Cardiac muscle cell (in vitro differentiated cells and primary cell): ENCODE results near the gene TULP1. TPM values are rescaled to one million over a fixed set of nuclear protein-coding genes. Genes with fewer than 3 reads are reported as not detected.

Experiments
- DNase-seq, 2 donors: peaks; one replicate each; pipeline versions ENCODE4 v3.0.0 to v3.0.0-alpha.2; 2010 to 2017; ENCODE audit warnings: low read depth in 1 of 2, low spot score in 1 of 2
- H3K27ac ChIP-seq: fragments of 200-600 bp; sonication (generic); 2 replicates; pipeline ENCODE4 v1.5.1; 2016
- H3K27me3 ChIP-seq: fragments of 200-600 bp; sonication (generic); 2 replicates; pipeline ENCODE4 v1.6.0; 2016; ENCODE audit warnings: control low read depth
- H3K36me3 ChIP-seq: fragments of 200-600 bp; sonication (generic); 2 replicates; pipeline ENCODE4 v1.5.1; 2016; ENCODE audit warnings: control low read depth
- H3K4me1 ChIP-seq: fragments of 200-600 bp; sonication (generic); 2 replicates; pipeline ENCODE4 v1.8.1; 2017; ENCODE audit warnings: low read depth, mild to moderate bottlenecking, mixed run types
- H3K4me3 ChIP-seq: fragments of 200-600 bp; sonication (generic); 2 replicates; pipeline ENCODE4 v1.5.1; 2016; ENCODE audit warnings: mild to moderate bottlenecking
- H3K9me3 ChIP-seq: fragments of 200-600 bp; sonication (generic); 2 replicates; pipeline ENCODE4 v1.5.1; 2017; ENCODE audit warnings: low read depth, mild to moderate bottlenecking, control low read depth
- polyA plus RNA-seq: library from polyadenylated mRNA; unstranded; fragments of >200 nt; fragmentation: Nextera tagmentation; extraction: Ambion mirVana; gene quantifications from 2 replicates; pipeline ENCODE4 v1.2.1, GENCODE V29; 2016
- total RNA-seq: library from RNA; depleted of rRNA; stranded (reverse); fragments of >200 nt; gene quantifications from 2 replicates; pipeline ENCODE4 v1.2.3, GENCODE V29; 2016
- TF ChIP-seq, protein P1 (sequence below): IDR thresholded peaks from 2 replicates; pipeline ENCODE4 v1.5.1; 2012; ENCODE audit warnings: low read depth, mild to moderate bottlenecking, low read length

The TULP1 gene
- total and polyA plus RNA-seq, 2 experiments from 2014 or later, result 0.92 to 5.2 TPM

DNA sequence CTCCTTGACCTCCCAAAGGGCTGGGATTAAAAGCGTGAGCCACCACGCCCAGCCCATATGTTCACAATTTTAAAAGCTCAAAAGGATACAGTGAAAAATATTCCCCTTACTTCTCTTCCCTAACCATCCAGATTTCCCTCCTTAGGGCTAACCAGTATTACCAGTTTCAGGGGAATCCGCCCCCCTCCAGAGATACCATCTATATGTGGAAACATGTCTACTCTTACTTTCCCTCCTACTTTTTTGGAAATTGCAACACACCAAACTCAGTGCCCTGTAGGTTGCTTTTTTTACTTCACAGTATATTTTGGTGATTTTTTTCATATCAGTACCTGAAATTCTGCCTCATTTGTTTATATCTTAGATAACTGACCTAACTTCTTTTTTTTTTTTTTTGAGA lies 51.4 kb downstream of the TULP1 start:
- TF ChIP-seq, protein P1, sequence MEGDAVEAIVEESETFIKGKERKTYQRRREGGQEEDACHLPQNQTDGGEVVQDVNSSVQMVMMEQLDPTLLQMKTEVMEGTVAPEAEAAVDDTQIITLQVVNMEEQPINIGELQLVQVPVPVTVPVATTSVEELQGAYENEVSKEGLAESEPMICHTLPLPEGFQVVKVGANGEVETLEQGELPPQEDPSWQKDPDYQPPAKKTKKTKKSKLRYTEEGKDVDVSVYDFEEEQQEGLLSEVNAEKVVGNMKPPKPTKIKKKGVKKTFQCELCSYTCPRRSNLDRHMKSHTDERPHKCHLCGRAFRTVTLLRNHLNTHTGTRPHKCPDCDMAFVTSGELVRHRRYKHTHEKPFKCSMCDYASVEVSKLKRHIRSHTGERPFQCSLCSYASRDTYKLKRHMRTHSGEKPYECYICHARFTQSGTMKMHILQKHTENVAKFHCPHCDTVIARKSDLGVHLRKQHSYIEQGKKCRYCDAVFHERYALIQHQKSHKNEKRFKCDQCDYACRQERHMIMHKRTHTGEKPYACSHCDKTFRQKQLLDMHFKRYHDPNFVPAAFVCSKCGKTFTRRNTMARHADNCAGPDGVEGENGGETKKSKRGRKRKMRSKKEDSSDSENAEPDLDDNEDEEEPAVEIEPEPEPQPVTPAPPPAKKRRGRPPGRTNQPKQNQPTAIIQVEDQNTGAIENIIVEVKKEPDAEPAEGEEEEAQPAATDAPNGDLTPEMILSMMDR, result no peak
- H3K27ac ChIP-seq, result no peak overlapping the region
- no peaks in the 10 kb centered on the region for H3K4me1 ChIP-seq
- H3K36me3 ChIP-seq, result peaks cover 17% of the 10 kb centered on the region
- H3K27me3 ChIP-seq, result no peaks in the 10 kb centered on the region
- H3K4me3 ChIP-seq, result no peak overlapping the region
- no peak for DNase-seq
- no peaks in the 10 kb centered on the region for H3K9me3 ChIP-seq

DNA sequence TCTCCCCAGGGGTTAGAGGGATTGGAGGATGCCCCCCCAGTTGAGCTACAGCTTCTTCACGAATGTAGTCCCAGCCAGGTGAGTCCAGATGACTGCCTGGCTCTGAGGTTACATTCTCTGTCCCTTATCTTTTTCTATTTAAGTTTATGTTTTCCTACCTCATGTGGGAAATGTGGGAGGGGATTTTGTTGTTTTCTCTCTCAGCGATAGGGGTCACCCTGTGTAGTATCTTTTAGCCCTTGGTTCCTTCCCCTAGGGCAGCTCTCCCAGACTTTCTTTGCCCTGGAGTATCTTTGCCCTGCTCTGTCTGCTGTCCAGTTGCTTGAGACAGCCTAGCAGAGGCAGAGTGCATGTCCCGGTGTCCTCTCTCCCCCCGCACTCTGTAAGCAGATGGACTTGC lies 54.8 kb downstream of the TULP1 start:
- Histone ChIP-seq H3K9me3 (no peaks in the 10 kb centered on the region), H3K36me3 (peaks cover 12% of the 10 kb centered on the region), H3K4me3 (no peak overlapping the region), H3K27ac (no peak overlapping the region), H3K27me3 (no peaks in the 10 kb centered on the region), H3K4me1 (peaks cover 12% of the 10 kb centered on the region)
- TF ChIP-seq, protein P1, result no peak
- DNase-seq, result no peak

DNA sequence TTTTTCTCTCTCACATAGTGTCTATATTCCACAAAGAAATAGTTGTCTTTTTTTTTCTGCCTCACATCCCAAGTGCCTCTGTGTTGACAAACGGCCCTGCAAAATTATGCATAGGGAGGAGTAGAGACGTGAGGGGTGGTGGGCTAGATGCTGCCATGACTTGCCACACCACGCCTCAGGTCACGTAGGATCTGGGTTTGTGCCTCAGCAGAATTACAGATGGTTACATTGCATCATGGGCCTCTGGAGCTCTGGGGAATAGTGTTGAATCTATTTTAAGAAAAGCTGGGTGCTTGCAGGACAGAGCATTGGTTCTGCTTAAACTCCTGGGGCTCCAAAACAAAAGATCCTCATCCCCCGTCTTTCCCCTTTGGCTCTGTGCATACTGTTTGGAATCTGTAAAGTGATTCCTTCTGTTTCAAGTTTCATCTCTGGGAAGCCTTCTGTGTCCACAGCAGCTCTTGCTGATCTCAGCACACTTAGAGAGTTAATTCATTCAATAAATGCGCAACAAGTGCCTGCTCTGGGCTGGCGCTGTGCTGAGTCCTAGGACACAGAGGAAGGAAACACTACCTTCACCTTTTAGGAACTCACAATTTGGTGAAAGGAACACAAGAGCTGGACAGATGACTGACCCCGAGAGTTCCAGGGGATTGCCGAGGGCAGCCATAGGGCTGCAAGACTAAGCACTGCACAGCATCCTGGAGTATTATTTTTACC lies 58.1 kb downstream of the TULP1 start:
- Histone ChIP-seq H3K4me1 (peaks cover 22% of the 10 kb centered on the region), H3K9me3 (no peaks in the 10 kb centered on the region), H3K27ac (peak overlapping the region; percentile 51), H3K36me3 (peaks cover 7% of the 10 kb centered on the region), H3K27me3 (no peaks in the 10 kb centered on the region), H3K4me3 (no peak overlapping the region)
- TF ChIP-seq, protein P1, result no peak
- DNase-seq, result no peak

DNA sequence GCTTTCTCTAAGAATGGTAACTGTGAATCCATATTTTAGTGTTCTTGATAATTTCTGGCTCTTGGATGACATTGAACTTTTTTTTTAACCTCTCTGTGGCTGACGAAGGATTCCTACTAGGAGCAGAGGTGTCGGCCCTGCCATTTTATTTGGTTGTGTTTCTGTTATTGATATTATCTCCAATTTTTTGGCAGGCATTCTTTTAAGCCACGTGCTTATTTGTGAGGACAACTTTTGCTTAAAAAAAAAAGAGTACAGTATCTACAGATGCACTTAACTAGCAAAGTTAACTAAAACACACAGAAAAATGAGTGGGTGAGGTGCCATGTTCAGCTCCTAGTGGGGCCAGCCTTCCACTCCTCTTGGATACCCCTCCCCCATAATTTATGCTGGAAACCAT lies 59.5 kb downstream of the TULP1 start:
- H3K4me1 ChIP-seq, result peaks cover 22% of the 10 kb centered on the region
- no peak overlapping the region for H3K27ac ChIP-seq
- H3K27me3 ChIP-seq, result no peaks in the 10 kb centered on the region
- H3K36me3 ChIP-seq, result peaks cover 2% of the 10 kb centered on the region
- no peak for DNase-seq
- TF ChIP-seq, protein P1, result no peak
- peak overlapping the region; percentile 49 for H3K4me3 ChIP-seq
- H3K9me3 ChIP-seq, result no peaks in the 10 kb centered on the region

DNA sequence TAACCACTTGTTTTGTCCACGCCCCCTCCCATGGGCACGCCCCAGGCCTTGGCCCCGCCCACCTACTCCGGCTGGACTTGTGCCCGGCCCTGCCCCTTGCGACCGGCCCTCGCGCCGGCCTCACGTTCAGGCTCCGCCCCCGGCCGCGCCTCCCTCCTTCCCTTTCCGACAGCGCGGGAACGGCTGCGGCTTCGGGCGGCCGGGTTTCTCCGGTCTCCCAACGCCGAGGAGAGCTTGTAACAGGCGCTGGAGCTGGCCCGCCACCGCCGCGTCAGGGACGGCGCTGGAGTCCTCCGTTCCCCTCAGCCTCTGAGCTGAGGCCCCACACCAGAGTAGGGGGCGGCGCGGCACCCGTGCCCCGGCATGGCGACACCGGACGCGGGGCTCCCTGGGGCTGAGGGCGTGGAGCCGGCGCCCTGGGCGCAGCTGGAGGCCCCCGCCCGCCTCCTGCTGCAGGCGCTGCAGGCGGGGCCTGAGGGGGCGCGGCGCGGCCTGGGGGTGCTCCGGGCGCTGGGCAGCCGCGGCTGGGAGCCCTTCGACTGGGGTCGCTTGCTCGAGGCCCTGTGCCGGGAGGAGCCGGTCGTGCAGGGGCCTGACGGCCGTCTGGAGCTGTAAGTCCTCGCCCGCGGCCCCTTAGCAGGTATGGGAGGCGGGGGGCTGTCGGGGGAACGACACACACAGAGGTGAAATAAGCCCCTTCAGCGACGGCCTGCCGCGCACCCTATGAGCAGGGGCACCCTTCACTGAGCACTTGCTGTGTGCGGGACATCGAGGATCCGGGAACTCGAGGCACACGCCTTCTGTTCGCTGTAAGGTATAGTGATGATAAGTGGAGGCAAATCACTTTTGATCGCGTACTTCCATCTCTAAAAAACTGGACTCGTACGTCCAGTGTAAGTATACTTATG lies 60.3 kb downstream of the TULP1 start, which contains the start of gene FANCE:
TSS of gene FANCE (plus strand) at position 156 of the 908 bp plus-strand sequence. CDS start at position 364, 208 bp downstream.
- Histone ChIP-seq H3K36me3 (peaks cover 2% of the 10 kb centered on the region), H3K4me1 (peaks cover 22% of the 10 kb centered on the region), H3K27me3 (no peaks in the 10 kb centered on the region), H3K27ac (peak within 1 kb of the TSS; percentile 75), H3K4me3 (peak within 1 kb of the TSS; percentile 49), H3K9me3 (no peaks in the 10 kb centered on the region)
- TF ChIP-seq, protein P1, result no peak
- DNase-seq, result peak; percentile 93 to 97
